ENCODE data around the gene SLIT3. TPM values are rescaled to one million over a fixed set of nuclear protein-coding genes. Genes with fewer than 3 reads are reported as not detected.

Gene SLIT3
- total RNA-seq, 4 donors from 2014 or later = 0.97 to 6.1 (median 3.4) TPM

GRCh38 chr5:168693883-168694282 is 607.1 kb downstream of the SLIT3 start:
- in situ Hi-C loops (cut with MboI; ENCODE audit: low sequenced_read_pairs in 4 of 4) (loop anchor here in 3 of 4 donors (25.0 kb wide), 3 partner anchors 593 to 868 kb away; partner anchors contain the start of gene SLIT3 (in 2 of the 3)), intact Hi-C loops (cut with DNase I; ENCODE audit: low total_unique reads) (no loop called here)
- H3K9me3 ChIP-seq = no peaks in the 10 kb centered on the region
- no peak overlapping the region for H3K27ac ChIP-seq
- H3K36me3 ChIP-seq = no peaks in the 10 kb centered on the region
- ATAC-seq (no peak), DNase-seq (no peak)
- no peak overlapping the region for H3K4me3 ChIP-seq
- TF ChIP-seq CTCF (IDR thresholded peaks at IDR 0.05 in 4 of 5, conservative IDR thresholded peaks at IDR 0.05 in 1 of 5) = no peak
- no peak for TF ChIP-seq POLR2A (IDR thresholded peaks at IDR 0.05)
- H3K4me1 ChIP-seq = no peaks in the 10 kb centered on the region
- no peaks in the 10 kb centered on the region for H3K27me3 ChIP-seq

GRCh38 chr5:168693297-168693696 is 607.6 kb downstream of the SLIT3 start:
- in situ Hi-C loops (cut with MboI; ENCODE audit: low sequenced_read_pairs in 4 of 4) (loop anchor here in 3 of 4 donors (25.0 kb wide), 3 partner anchors 594 to 869 kb away; partner anchors contain the start of gene SLIT3 (in 2 of the 3)), intact Hi-C loops (cut with DNase I; ENCODE audit: low total_unique reads) (no loop called here)
- Histone ChIP-seq H3K36me3 (no peaks in the 10 kb centered on the region), H3K4me1 (no peaks in the 10 kb centered on the region), H3K27ac (no peak overlapping the region), H3K27me3 (no peaks in the 10 kb centered on the region), H3K4me3 (no peak overlapping the region), H3K9me3 (no peaks in the 10 kb centered on the region)
- no peak for ATAC-seq
- TF ChIP-seq CTCF (IDR thresholded peaks at IDR 0.05 in 4 of 5, conservative IDR thresholded peaks at IDR 0.05 in 1 of 5) (no peak), POLR2A (IDR thresholded peaks at IDR 0.05) (no peak)
- DNase-seq = no peak

GRCh38 chr5:168691891-168692290 is 609.0 kb downstream of the SLIT3 start:
- H3K27ac ChIP-seq = no peak overlapping the region
- H3K4me1 ChIP-seq = no peaks in the 10 kb centered on the region
- in situ Hi-C loops (cut with MboI; ENCODE audit: low sequenced_read_pairs in 4 of 4) (loop anchor here in 3 of 4 donors (25.0 kb wide), 3 partner anchors 595 to 870 kb away; partner anchors contain the start of gene SLIT3 (in 2 of the 3)), intact Hi-C loops (cut with DNase I; ENCODE audit: low total_unique reads) (no loop called here)
- ATAC-seq = no peak
- H3K27me3 ChIP-seq = no peaks in the 10 kb centered on the region
- no peak for DNase-seq
- no peaks in the 10 kb centered on the region for H3K36me3 ChIP-seq
- H3K9me3 ChIP-seq = no peaks in the 10 kb centered on the region
- no peak overlapping the region for H3K4me3 ChIP-seq
- TF ChIP-seq CTCF (IDR thresholded peaks at IDR 0.05 in 4 of 5, conservative IDR thresholded peaks at IDR 0.05 in 1 of 5) (no peak), POLR2A (IDR thresholded peaks at IDR 0.05) (no peak)

- DNase-seq (no peak), ATAC-seq (no peak)
- H3K27ac ChIP-seq = no peak overlapping the region
- TF ChIP-seq POLR2A (IDR thresholded peaks at IDR 0.05) (no peak), CTCF (IDR thresholded peaks at IDR 0.05 in 4 of 5, conservative IDR thresholded peaks at IDR 0.05 in 1 of 5) (no peak)
- H3K4me3 ChIP-seq = no peak overlapping the region
- intact Hi-C loops (cut with DNase I; ENCODE audit: low total_unique reads) = no loop called here
- H3K36me3 ChIP-seq = no peaks in the 10 kb centered on the region
- in situ Hi-C loops (cut with MboI; ENCODE audit: low sequenced_read_pairs in 4 of 4) = loop anchor here in 3 of 4 donors (25.0 kb wide), 3 partner anchors 598 to 873 kb away; partner anchors contain the start of gene SLIT3 (in 2 of the 3)
- H3K27me3 ChIP-seq = no peaks in the 10 kb centered on the region
- no peaks in the 10 kb centered on the region for H3K9me3 ChIP-seq
- no peaks in the 10 kb centered on the region for H3K4me1 ChIP-seq
Measured at GRCh38 chr5:168689260-168689659, 611.7 kb downstream of the SLIT3 start.

- no peaks in the 10 kb centered on the region for H3K27me3 ChIP-seq
- no peaks in the 10 kb centered on the region for H3K4me1 ChIP-seq
- H3K27ac ChIP-seq = no peak overlapping the region
- TF ChIP-seq CTCF (IDR thresholded peaks at IDR 0.05 in 4 of 5, conservative IDR thresholded peaks at IDR 0.05 in 1 of 5) (no peak), POLR2A (IDR thresholded peaks at IDR 0.05) (no peak)
- intact Hi-C loops (cut with DNase I; ENCODE audit: low total_unique reads) (no loop called here), in situ Hi-C loops (cut with MboI; ENCODE audit: low sequenced_read_pairs in 4 of 4) (loop anchor here in 3 of 4 donors (25.0 kb wide), 3 partner anchors 600 to 875 kb away; partner anchors contain the start of gene SLIT3 (in 2 of the 3))
- DNase-seq = no peak
- H3K36me3 ChIP-seq = no peaks in the 10 kb centered on the region
- no peak for ATAC-seq
- H3K4me3 ChIP-seq = no peak overlapping the region
- H3K9me3 ChIP-seq = no peaks in the 10 kb centered on the region
Measured at GRCh38 chr5:168686837-168687236, 614.1 kb downstream of the SLIT3 start.

Measured in gastrocnemius medialis (tissue), 4 donors.